HEK293 (cell line): Measurements from ENCODE around the gene SAMD4B.

Experiments
- EGR2 ChIP-seq: fragments of 450-650 bp; formaldehyde crosslinking; IDR thresholded peaks from 2 replicates; pipeline ENCODE4 v1.5.1; 2016; ENCODE audit warnings: low read depth, missing biosample characterization, missing genetic modification characterization
- GLI4 ChIP-seq: fragments of 450-650 bp; formaldehyde crosslinking; IDR thresholded peaks from 2 replicates; pipeline ENCODE4 v1.5.1; 2016; ENCODE audit warnings: missing biosample characterization, missing genetic modification characterization
- GLIS1 ChIP-seq: fragments of 450-650 bp; formaldehyde crosslinking; IDR thresholded peaks from 2 replicates; pipeline ENCODE4 v1.5.1; 2016; ENCODE audit warnings: missing biosample characterization, missing genetic modification characterization
- HOXC10 ChIP-seq: sonication (generic); formaldehyde crosslinking; IDR thresholded peaks from 2 replicates; pipeline ENCODE4 v1.8.1; 2023; ENCODE audit warnings: mild to moderate bottlenecking, missing genetic modification reagents
- MEIS1 ChIP-seq: sonication (generic); formaldehyde crosslinking; IDR thresholded peaks from 2 replicates; pipeline ENCODE4 v1.8.1; 2022; ENCODE audit warnings: missing genetic modification reagents, mild to moderate bottlenecking, borderline replicate concordance
- PRDM1 ChIP-seq: fragments of 450-650 bp; formaldehyde crosslinking; IDR thresholded peaks from 2 replicates; pipeline ENCODE4; 2016; ENCODE audit warnings: missing biosample characterization, missing genetic modification characterization
- SP2 ChIP-seq: fragments of 450-650 bp; formaldehyde crosslinking; IDR thresholded peaks from 2 replicates; pipeline ENCODE4 v1.5.1; 2016; ENCODE audit warnings: missing biosample characterization, missing genetic modification characterization
- YY2 ChIP-seq: fragments of 450-650 bp; formaldehyde crosslinking; IDR thresholded peaks from 2 replicates; pipeline ENCODE4 v1.5.1; 2016; ENCODE audit warnings: missing biosample characterization, missing genetic modification characterization
- ZBTB48 ChIP-seq: fragments of 450-650 bp; formaldehyde crosslinking; IDR thresholded peaks from 2 replicates; pipeline ENCODE4 v1.5.1; 2016; ENCODE audit warnings: missing biosample characterization, missing genetic modification characterization
- ZBTB6 ChIP-seq: fragments of 450-650 bp; formaldehyde crosslinking; IDR thresholded peaks from 2 replicates; pipeline ENCODE4 v1.5.1; 2017; ENCODE audit warnings: missing biosample characterization, missing genetic modification characterization
- ZFP41 ChIP-seq: fragments of 450-650 bp; formaldehyde crosslinking; IDR thresholded peaks from 2 replicates; pipeline ENCODE4 v1.5.1; 2016; ENCODE audit warnings: missing biosample characterization, missing genetic modification characterization, borderline replicate concordance
- ZNF140 ChIP-seq: fragments of 450-650 bp; formaldehyde crosslinking; IDR thresholded peaks from 2 replicates; pipeline ENCODE4 v1.5.1; 2016; ENCODE audit warnings: missing biosample characterization, missing genetic modification characterization
- ZNF157 ChIP-seq: fragments of 450-650 bp; formaldehyde crosslinking; IDR thresholded peaks from 2 replicates; pipeline ENCODE4 v1.5.1; 2016; ENCODE audit warnings: missing biosample characterization, missing genetic modification characterization
- ZNF223 ChIP-seq: fragments of 450-650 bp; formaldehyde crosslinking; IDR thresholded peaks from 2 replicates; pipeline ENCODE4 v1.5.1; 2016; ENCODE audit warnings: missing biosample characterization, missing genetic modification characterization
- ZNF248 ChIP-seq: fragments of 450-650 bp; formaldehyde crosslinking; IDR thresholded peaks from 2 replicates; pipeline ENCODE4 v1.5.1; 2017; ENCODE audit warnings: missing biosample characterization, missing genetic modification characterization
- ZNF292 ChIP-seq: fragments of 450-650 bp; formaldehyde crosslinking; IDR thresholded peaks from 2 replicates; pipeline ENCODE4 v1.5.1; 2016; ENCODE audit warnings: low read depth, missing biosample characterization, missing genetic modification characterization, borderline replicate concordance
- ZNF311 ChIP-seq: fragments of 450-650 bp; formaldehyde crosslinking; IDR thresholded peaks from 2 replicates; pipeline ENCODE4 v1.5.1; 2017; ENCODE audit warnings: missing biosample characterization, missing genetic modification characterization, borderline replicate concordance
- ZNF394 ChIP-seq: fragments of 450-650 bp; formaldehyde crosslinking; IDR thresholded peaks from 2 replicates; pipeline ENCODE4 v1.5.1; 2016; ENCODE audit warnings: missing biosample characterization, missing genetic modification characterization, mild to moderate bottlenecking, moderate library complexity, borderline replicate concordance
- ZNF398 ChIP-seq: fragments of 450-650 bp; formaldehyde crosslinking; IDR thresholded peaks from 2 replicates; pipeline ENCODE4 v1.5.1; 2017; ENCODE audit warnings: missing biosample characterization, missing genetic modification characterization
- ZNF404 ChIP-seq: fragments of 450-650 bp; formaldehyde crosslinking; IDR thresholded peaks from 2 replicates; pipeline ENCODE4 v1.5.1; 2017; ENCODE audit warnings: missing biosample characterization, missing genetic modification characterization
- ZNF433 ChIP-seq: fragments of 450-650 bp; formaldehyde crosslinking; IDR thresholded peaks from 2 replicates; pipeline ENCODE4 v1.5.1; 2016; ENCODE audit warnings: missing biosample characterization, missing genetic modification characterization, low read depth
- ZNF48 ChIP-seq: fragments of 450-650 bp; formaldehyde crosslinking; IDR thresholded peaks from 2 replicates; pipeline ENCODE4 v1.5.1; 2016; ENCODE audit warnings: missing biosample characterization, missing genetic modification characterization
- ZNF488 ChIP-seq: fragments of 450-650 bp; formaldehyde crosslinking; IDR thresholded peaks from 2 replicates; pipeline ENCODE4 v1.5.1; 2016; ENCODE audit warnings: missing biosample characterization, missing genetic modification characterization
- ZNF544 ChIP-seq: fragments of 450-650 bp; formaldehyde crosslinking; IDR thresholded peaks from 2 replicates; pipeline ENCODE4 v1.5.0; 2017; ENCODE audit warnings: missing biosample characterization, missing genetic modification characterization
- ZNF549 ChIP-seq: fragments of 450-650 bp; IDR thresholded peaks from 2 replicates; pipeline ENCODE4 v1.5.1; 2018; ENCODE audit warnings: missing biosample characterization, missing genetic modification characterization, mild to moderate bottlenecking, inconsistent platforms, moderate library complexity
- ZNF558 ChIP-seq: fragments of 450-650 bp; formaldehyde crosslinking; IDR thresholded peaks from 2 replicates; pipeline ENCODE4 v1.5.1; 2016; ENCODE audit warnings: missing biosample characterization, missing genetic modification characterization
- ZNF571 ChIP-seq: fragments of 450-650 bp; formaldehyde crosslinking; IDR thresholded peaks from 2 replicates; pipeline ENCODE4 v1.5.0; 2017; ENCODE audit warnings: missing biosample characterization, missing genetic modification characterization
- ZNF596 ChIP-seq: fragments of 450-650 bp; IDR thresholded peaks from 2 replicates; pipeline ENCODE4 v1.5.0; 2018; ENCODE audit warnings: missing biosample characterization, mild to moderate bottlenecking, missing genetic modification characterization, moderate library complexity
- ZNF600 ChIP-seq: fragments of 450-650 bp; formaldehyde crosslinking; IDR thresholded peaks from 2 replicates; pipeline ENCODE4 v1.5.1; 2016; ENCODE audit warnings: missing biosample characterization, missing genetic modification characterization
- ZNF623 ChIP-seq: fragments of 450-650 bp; formaldehyde crosslinking; IDR thresholded peaks from 2 replicates; pipeline ENCODE4 v1.5.1; 2016; ENCODE audit warnings: missing biosample characterization, missing genetic modification characterization
- ZNF654 ChIP-seq: fragments of 450-650 bp; formaldehyde crosslinking; IDR thresholded peaks from 2 replicates; pipeline ENCODE4 v1.5.1; 2016; ENCODE audit warnings: low read depth, missing biosample characterization, missing genetic modification characterization
- ZNF664 ChIP-seq: fragments of 450-650 bp; formaldehyde crosslinking; IDR thresholded peaks from 2 replicates; pipeline ENCODE4 v1.5.1; 2016; ENCODE audit warnings: missing biosample characterization, missing genetic modification characterization
- ZNF747 ChIP-seq: fragments of 450-650 bp; formaldehyde crosslinking; IDR thresholded peaks from 2 replicates; pipeline ENCODE4 v1.5.1; 2016; ENCODE audit warnings: missing biosample characterization, missing genetic modification characterization
- ZNF777 ChIP-seq: fragments of 450-650 bp; formaldehyde crosslinking; IDR thresholded peaks from 2 replicates; pipeline ENCODE4 v1.5.1; 2017; ENCODE audit warnings: missing biosample characterization, missing genetic modification characterization, borderline replicate concordance
- ZNF791 ChIP-seq: fragments of 450-650 bp; formaldehyde crosslinking; IDR thresholded peaks from 2 replicates; pipeline ENCODE4 v1.5.1; 2016; ENCODE audit warnings: missing biosample characterization, missing genetic modification characterization
- ZNF837 ChIP-seq: fragments of 450-650 bp; formaldehyde crosslinking; IDR thresholded peaks from 2 replicates; pipeline ENCODE4 v1.5.1; 2016; ENCODE audit warnings: missing biosample characterization, missing genetic modification characterization
- ZSCAN5A ChIP-seq: fragments of 450-650 bp; formaldehyde crosslinking; IDR thresholded peaks from 2 replicates; pipeline ENCODE4 v1.5.1; 2016; ENCODE audit warnings: missing biosample characterization, missing genetic modification characterization
- ZXDB ChIP-seq: fragments of 450-650 bp; formaldehyde crosslinking; IDR thresholded peaks from 2 replicates; pipeline ENCODE4 v1.5.1; 2016; ENCODE audit warnings: missing biosample characterization, missing genetic modification characterization

The SAMD4B gene

GRCh38 chr19:39411081-39411831 lies 69.0 kb downstream of the SAMD4B start (continued):
- TF ChIP-seq ZNF157 (tag by site-specific recombination) (no peak), ZNF223 (no peak), ZNF488 (tag by site-specific recombination) (no peak; the same call in 1 of the 2 replicates), PRDM1 (tag by site-specific recombination) (peak; percentile 9; the same call in 1 of the 2 replicates), ZNF747 (no peak), ZNF311 (no peak; the same call in 1 of the 2 replicates), GLIS1 (tag by site-specific recombination) (no peak), ZNF292 (tag by site-specific recombination) (no peak), ZNF623 (tag by site-specific recombination) (no peak), ZNF433 (tag by site-specific recombination) (no peak), ZNF596 (tag by site-specific recombination) (no peak), YY2 (no peak), ZNF791 (tag by site-specific recombination) (no peak), ZSCAN5A (no peak), ZNF600 (tag by site-specific recombination) (peak; percentile 76; the same call in 1 of the 2 replicates), ZNF777 (tag by site-specific recombination) (no peak; the same call in 1 of the 2 replicates), ZNF549 (no peak), HOXC10 (no peak), ZNF48 (tag by site-specific recombination) (no peak), ZNF140 (0 out of 2 replicates have a peak, but pooled peaks have one; percentile 1), ZNF404 (tag by site-specific recombination) (no peak), ZNF394 (no peak), MEIS1 (CRISPR knock-in tag) (no peak), ZNF654 (tag by site-specific recombination) (no peak), ZFP41 (tag by site-specific recombination) (no peak), GLI4 (tag by site-specific recombination) (no peak), ZNF398 (tag by site-specific recombination) (no peak), ZNF544 (tag by site-specific recombination) (no peak), ZXDB (no peak), EGR2 (tag by site-specific recombination) (peak; percentile 62), ZBTB48 (tag by site-specific recombination) (no peak; the same call in 1 of the 2 replicates), ZNF664 (tag by site-specific recombination) (no peak), ZNF558 (no peak), ZNF248 (tag by site-specific recombination) (0 out of 2 replicates have a peak, but pooled peaks have one; percentile 34), ZBTB6 (tag by site-specific recombination) (no peak), SP2 (tag by site-specific recombination) (no peak), ZNF571 (tag by site-specific recombination) (no peak; the same call in 1 of the 2 replicates), ZNF837 (tag by site-specific recombination) (0 out of 2 replicates have a peak, but pooled peaks have one; percentile 39)
